NB4 (cell line): Measurements from ENCODE around the gene TPP2.

Experiments used
- CTCF ChIP-seq: IDR thresholded peaks from one replicate; pipeline ENCODE4 v1.5.1; 2012; ENCODE audit warnings: low read depth, low read length
- MAX ChIP-seq: IDR thresholded peaks from 2 replicates; pipeline ENCODE4 v1.6.1; 2011; ENCODE audit warnings: low read depth, low read length
- MYC ChIP-seq: IDR thresholded peaks from 2 replicates; pipeline ENCODE4 v1.6.1; 2011; ENCODE audit warnings: low read depth, low read length
- POLR2A ChIP-seq: IDR thresholded peaks from 2 replicates; pipeline ENCODE4 v1.6.1; 2011; ENCODE audit warnings: mild to moderate bottlenecking; ENCODE audit not compliant: insufficient read length; ENCODE audit errors: extremely low read depth

GRCh38 chr13:102675115-102675514 is 78.3 kb downstream of the TPP2 start:
- TF ChIP-seq CTCF (no peak), POLR2A (no peak), MAX (no peak), MYC (no peak)
